K562 (cell line): ENCODE measurements around the gene FEN1. TPM values are rescaled to one million over a fixed set of nuclear protein-coding genes. Genes with fewer than 3 reads are reported as not detected.

Experiments
- CBX3 ChIP-seq, 2 experiments: IDR thresholded peaks; 1 replicate in 1 of 2; 2 replicates in 1 of 2; pipeline ENCODE4 v1.6.1; 2012; ENCODE audit warnings: inconsistent platforms in 2 of 2, low read length in 2 of 2, borderline replicate concordance in 1 of 2, control low read depth in 1 of 2
- CREB3 ChIP-seq: fragments of 450-650 bp; conservative IDR thresholded peaks from 2 replicates; pipeline ENCODE4 v1.6.1; 2016; ENCODE audit warnings: missing genetic modification characterization, low read depth, mild to moderate bottlenecking, missing compliant biosample characterization, moderate library complexity
- CXXC5 ChIP-seq: fragments of 250-450 bp; sonication (Bioruptor Pico); IDR thresholded peaks from 2 replicates; pipeline ENCODE4 v1.8.0; 2022; ENCODE audit warnings: inconsistent platforms, mild to moderate bottlenecking, moderate library complexity
- DPF2 ChIP-seq: fragments of 450-650 bp; IDR thresholded peaks from 2 replicates; pipeline ENCODE4 v1.6.1; 2016
- HDAC8 ChIP-seq: fragments of 450-650 bp; IDR thresholded peaks from 2 replicates; pipeline ENCODE4 v1.6.1; 2016; ENCODE audit warnings: mild to moderate bottlenecking, missing genetic modification characterization, moderate library complexity, missing compliant biosample characterization
- POLR2G ChIP-seq: fragments of 200-400 bp; formaldehyde crosslinking; IDR thresholded peaks from 2 replicates; pipeline ENCODE4 v1.6.1; 2017; ENCODE audit warnings: low read depth, mild to moderate bottlenecking, antibody characterized with exemption, low read length, moderate library complexity
- RBM39 ChIP-seq: fragments of 200-400 bp; formaldehyde crosslinking; optimal IDR thresholded peaks from 2 replicates; pipeline ENCODE3; 2018; ENCODE audit warnings: low read depth, low read length
- SMC3 ChIP-seq: conservative IDR thresholded peaks from 2 replicates; pipeline ENCODE4 v1.6.1; 2011; ENCODE audit warnings: low read depth, low read length, improper control_type of control experiment; ENCODE audit not compliant: insufficient read depth
- XRCC3 ChIP-seq: fragments of 450-650 bp; IDR thresholded peaks from 2 replicates; pipeline ENCODE4 v1.6.1; 2017; ENCODE audit warnings: mild to moderate bottlenecking, moderate library complexity
- ZBTB11 ChIP-seq, 3 experiments: fragments of 200-800 bp in 1 of 3; fragments of 250-450 bp in 1 of 3; fragments of 450-650 bp in 1 of 3; sonication (Bioruptor Pico) in 1 of 3; sonication (Bioruptor generic) in 1 of 3; formaldehyde crosslinking in 1 of 3; IDR thresholded peaks; 2 replicates each; pipeline versions ENCODE4 v1.6.1 to v1.8.0; 2016 to 2022; ENCODE audit warnings: mild to moderate bottlenecking in 2 of 3, missing genetic modification characterization in 2 of 3, missing compliant biosample characterization in 1 of 3, moderate library complexity in 1 of 3
- ZNF407 ChIP-seq: fragments of 450-650 bp; IDR thresholded peaks from 2 replicates; pipeline ENCODE4 v1.6.1; 2016; ENCODE audit warnings: low read depth
- ZNF764 ChIP-seq: fragments of 250-450 bp; sonication (Bioruptor Pico); IDR thresholded peaks from 2 replicates; pipeline ENCODE4 v1.4.0; 2020; ENCODE audit warnings: low read depth, mild to moderate bottlenecking, moderate library complexity
- ZNF830 ChIP-seq: fragments of 250-450 bp; sonication (Bioruptor Pico); IDR thresholded peaks from 2 replicates; pipeline ENCODE4 v1.5.0; 2021; ENCODE audit warnings: mild to moderate bottlenecking
- polyA plus RNA-seq, 8 experiments: library from polyadenylated mRNA; depleted of rRNA in 4 of 8; stranded (reverse) in 5 of 8; unstranded in 3 of 8; fragments of >200 nt; fragmentation: Nextera tagmentation in 2 of 8; fragmentation: Illumina TruSeq in 1 of 8; extraction: Ambion mirVana in 2 of 8; extraction: Trizol in 1 of 8; gene quantifications; 2 replicates each; pipeline versions ENCODE4 v1.2.1 to v1.2.3, GENCODE V29; 2011 to 2014; ENCODE audit warnings: inconsistent platforms in 1 of 8, missing spikeins in 1 of 8
- total RNA-seq, 7 experiments: library from RNA; depleted of rRNA in 6 of 7; stranded (reverse); fragments of >200 nt in 6 of 7; fragmentation: Illumina TruSeq in 2 of 7; extraction: Trizol in 2 of 7; gene quantifications; 2 replicates each; pipeline versions ENCODE4 v1.2.1 to v1.2.3, GENCODE V29; 2011 to 2021; ENCODE audit warnings: low replicate concordance in 1 of 7

The FEN1 gene
- total and polyA plus RNA-seq, 9 of the 15 experiments (the other 6 are each of a cell fraction or from before 2014, with no cell fraction given): 58.1 to 156 (median 137) TPM

- TF ChIP-seq SMC3 (peak; percentile 56), ZBTB11 (CRISPR knock-in tag; IDR thresholded peaks at IDR 0.05) (peak in 1 of 3 experiments; percentile 25; a peak in 1 of 6 replicates), POLR2G (peak; percentile 90), DPF2 (no peak), CREB3 (tag) (no peak), ZNF764 (CRISPR knock-in tag) (no peak), CBX3 (IDR thresholded peaks at IDR 0.05; ENCODE audit: borderline replicate concordance in 1 of 2, low read length in 2 of 2) (peak in 1 of 2 experiments; percentile 53; a peak in 1 of 3 replicates), CXXC5 (CRISPR knock-in tag) (peak; percentile 93), ZNF407 (no peak), HDAC8 (tag) (0 out of 2 replicates have a peak, but pooled peaks have one; percentile 79), RBM39 (no peak), ZNF830 (CRISPR knock-in tag) (no peak), XRCC3 (no peak)
Measured at GRCh38 chr11:61816736-61817455, 24.2 kb downstream of the FEN1 start, which contains the start of gene FADS1 (continued).
